Nephron progenitor cell (in vitro differentiated cells): ENCODE results near the gene RASGEF1C.

Experiments
- DNase-seq: peaks from one replicate; pipeline ENCODE4 v3.0.0; 2021
- H3K27ac Mint-ChIP-seq: 2 replicates; pipeline ENCODE4 v1.8.0; 2021; ENCODE audit warnings: mild to moderate bottlenecking, moderate library complexity, mixed read lengths
- H3K27me3 Mint-ChIP-seq: 2 replicates; pipeline ENCODE4 v1.8.0; 2021; ENCODE audit warnings: mild to moderate bottlenecking, low read depth, mixed read lengths; ENCODE audit not compliant: poor library complexity
- H3K36me3 Mint-ChIP-seq: 2 replicates; pipeline ENCODE4 v1.8.0; 2021; ENCODE audit warnings: low read depth, mixed read lengths
- H3K4me1 Mint-ChIP-seq: 2 replicates; pipeline ENCODE4 v1.8.0; 2021; ENCODE audit warnings: mixed read lengths
- H3K4me3 Mint-ChIP-seq: 2 replicates; pipeline ENCODE4 v1.8.0; 2021; ENCODE audit warnings: mild to moderate bottlenecking, moderate library complexity, mixed read lengths
- H3K9me3 Mint-ChIP-seq: 2 replicates; pipeline ENCODE4 v1.8.0; 2021; ENCODE audit warnings: mild to moderate bottlenecking, moderate library complexity, mixed read lengths
- CTCF ChIP-seq: fragments of 200-600 bp; sonication (generic); IDR thresholded peaks from 2 replicates; pipeline ENCODE4 v1.5.0; 2021; ENCODE audit warnings: antibody characterized with exemption

RASGEF1C gene

GRCh38 chr5:180140079-180140554 is 68.9 kb downstream of the RASGEF1C start:
- Mint-ChIP-seq H3K27me3 (peaks cover 31% of the 10 kb centered on the region), H3K4me3 (no peak overlapping the region), H3K36me3 (no peaks in the 10 kb centered on the region), H3K4me1 (peaks cover 21% of the 10 kb centered on the region), H3K9me3 (no peaks in the 10 kb centered on the region), H3K27ac (no peak overlapping the region)
- no peak for DNase-seq
- TF ChIP-seq CTCF: no peak

- Mint-ChIP-seq H3K9me3 (no peaks in the 10 kb centered on the region), H3K4me1 (peaks cover 22% of the 10 kb centered on the region), H3K4me3 (no peak overlapping the region), H3K36me3 (no peaks in the 10 kb centered on the region), H3K27me3 (peaks cover 30% of the 10 kb centered on the region), H3K27ac (no peak overlapping the region)
- TF ChIP-seq CTCF: no peak
- no peak for DNase-seq
Measured at GRCh38 chr5:180139731-180140055, 69.3 kb downstream of the RASGEF1C start.

GRCh38 chr5:180138976-180139730 is 69.9 kb downstream of the RASGEF1C start:
- Mint-ChIP-seq H3K36me3 (no peaks in the 10 kb centered on the region), H3K4me3 (no peak overlapping the region), H3K9me3 (no peaks in the 10 kb centered on the region), H3K27me3 (peaks cover 24% of the 10 kb centered on the region), H3K4me1 (peaks cover 22% of the 10 kb centered on the region), H3K27ac (no peak overlapping the region)
- DNase-seq: no peak
- no peak for TF ChIP-seq CTCF

- H3K36me3 Mint-ChIP-seq: no peaks in the 10 kb centered on the region
- H3K4me1 Mint-ChIP-seq: peaks cover 22% of the 10 kb centered on the region
- H3K27me3 Mint-ChIP-seq: peaks cover 29% of the 10 kb centered on the region
- no peak for DNase-seq
- no peak for TF ChIP-seq CTCF
- H3K4me3 Mint-ChIP-seq: no peak overlapping the region
- H3K27ac Mint-ChIP-seq: no peak overlapping the region
- no peaks in the 10 kb centered on the region for H3K9me3 Mint-ChIP-seq
Measured at GRCh38 chr5:180138214-180138975, 70.6 kb downstream of the RASGEF1C start.

- peaks cover 22% of the 10 kb centered on the region for H3K4me1 Mint-ChIP-seq
- no peak overlapping the region for H3K27ac Mint-ChIP-seq
- no peak for DNase-seq
- H3K9me3 Mint-ChIP-seq: no peaks in the 10 kb centered on the region
- H3K27me3 Mint-ChIP-seq: peaks cover 25% of the 10 kb centered on the region
- H3K4me3 Mint-ChIP-seq: no peak overlapping the region
- TF ChIP-seq CTCF: no peak
- no peaks in the 10 kb centered on the region for H3K36me3 Mint-ChIP-seq
Measured at GRCh38 chr5:180137401-180138213, 71.4 kb downstream of the RASGEF1C start.
